ENCODE data around the gene POLDIP2. TPM values are rescaled to one million over a fixed set of nuclear protein-coding genes. Genes with fewer than 3 reads are reported as not detected.

POLDIP2 gene
- total and polyA plus RNA-seq, 10 of the 15 experiments (the other 5 are each of a cell fraction or from before 2014, with no cell fraction given): 22.8 to 196 (median 121) TPM

- FAIRE-seq (no peak), ATAC-seq (no peak), DNase-seq (ENCODE audit: low read depth, low spot score) (no peak)
- H3K4me2 ChIP-seq (ENCODE audit: control insufficient read depth, insufficient read depth): peak overlapping the region; percentile 80
- ChIA-PET CTCF (interaction anchor here (0.5 to 4.0 kb wide), 4 partner anchors 11 to 599 kb away, joined by 3 to 19 read pairs (median 4); no protein-coding TSS in a partner anchor), POLR2A (interaction anchor here (0.6 to 1.1 kb wide), 2 partner anchors 23 to 99 kb away, joined by 3 to 5 read pairs; no protein-coding TSS in a partner anchor), RAD21 (ENCODE audit: unreplicated experiment) (no interaction called here), SMC1A (ENCODE audit: uncharacterized antibody, unreplicated experiment) (interaction anchor here (1.2 kb wide), 1 partner anchor 12 kb away, joined by 3 read pairs; no protein-coding TSS in a partner anchor)
- H3K4me3 ChIP-seq: peak overlapping the region; percentile 75
- peak overlapping the region; percentile 72 for H3K9ac ChIP-seq (ENCODE audit: control insufficient read depth, insufficient read depth, low read length)
- H3K27me3 ChIP-seq (replicated peaks in 1 of 2; ENCODE audit: control insufficient read depth in 2 of 2, insufficient read depth in 2 of 2, low read length in 1 of 2): no peaks in the 10 kb centered on the region
- no peaks in the 10 kb centered on the region for H3K79me2 ChIP-seq (ENCODE audit: control insufficient read depth, insufficient read depth, low read length)
- 85% methylated on average over 33 of the region's 33 CpGs for WGBS (ENCODE audit: insufficient coverage, insufficient replicate concordance, low lambda C conversion rate, missing lambda C conversion rate)
- BruUV-seq (replicated peaks): no TSS peak
- no peaks in the 10 kb centered on the region for H4K20me1 ChIP-seq (ENCODE audit: control insufficient read depth, insufficient read depth)
- in situ Hi-C loops (cut with MboI) (no loop called here), intact Hi-C loops (cut with micrococcal nuclease; ENCODE audit: unreplicated experiment) (no loop called here)
- no peaks in the 10 kb centered on the region for H3K36me3 ChIP-seq (ENCODE audit: control insufficient read depth in 2 of 2, insufficient read depth in 2 of 2, low read length in 1 of 2)
- H3K27ac ChIP-seq (ENCODE audit: control insufficient read depth, insufficient read depth): 0 out of 2 replicates have a peak overlapping the region, but pooled peaks have one; percentile 37
- H3K9me3 ChIP-seq (replicated peaks; ENCODE audit: control insufficient read depth, insufficient read depth, low read length): no peaks in the 10 kb centered on the region
- H2AFZ ChIP-seq (ENCODE audit: control insufficient read depth, low read depth, low read length): peak overlapping the region; percentile 87
- H3K4me1 ChIP-seq (ENCODE audit: control insufficient read depth, insufficient read depth, low read length): peaks cover 3% of the 10 kb centered on the region
- TF ChIP-seq PAX5 (IDR thresholded peaks at IDR 0.05; ENCODE audit: borderline replicate concordance, low read depth, low read length): no peak
- no peak for TF ChIP-seq GATAD2B (conservative IDR thresholded peaks at IDR 0.05; ENCODE audit: low read depth)
- no peak for TF ChIP-seq IRF5 (IDR thresholded peaks at IDR 0.05; ENCODE audit: borderline replicate concordance)
- TF ChIP-seq, protein P1, sequence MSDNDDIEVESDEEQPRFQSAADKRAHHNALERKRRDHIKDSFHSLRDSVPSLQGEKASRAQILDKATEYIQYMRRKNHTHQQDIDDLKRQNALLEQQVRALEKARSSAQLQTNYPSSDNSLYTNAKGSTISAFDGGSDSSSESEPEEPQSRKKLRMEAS (IDR thresholded peaks at IDR 0.05; ENCODE audit: low read depth, low read length): no peak
- TF ChIP-seq, protein P2, sequence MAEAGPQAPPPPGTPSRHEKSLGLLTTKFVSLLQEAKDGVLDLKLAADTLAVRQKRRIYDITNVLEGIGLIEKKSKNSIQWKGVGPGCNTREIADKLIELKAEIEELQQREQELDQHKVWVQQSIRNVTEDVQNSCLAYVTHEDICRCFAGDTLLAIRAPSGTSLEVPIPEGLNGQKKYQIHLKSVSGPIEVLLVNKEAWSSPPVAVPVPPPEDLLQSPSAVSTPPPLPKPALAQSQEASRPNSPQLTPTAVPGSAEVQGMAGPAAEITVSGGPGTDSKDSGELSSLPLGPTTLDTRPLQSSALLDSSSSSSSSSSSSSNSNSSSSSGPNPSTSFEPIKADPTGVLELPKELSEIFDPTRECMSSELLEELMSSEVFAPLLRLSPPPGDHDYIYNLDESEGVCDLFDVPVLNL (IDR thresholded peaks at IDR 0.05; ENCODE audit: low read depth, low read length): no peak
- TF ChIP-seq CHD2 (IDR thresholded peaks at IDR 0.05; ENCODE audit: borderline replicate concordance, low read depth, low read length): no peak
- TF ChIP-seq FOS (IDR thresholded peaks at IDR 0.05; ENCODE audit: borderline replicate concordance, extremely low read depth, insufficient read length): no peak
- TF ChIP-seq, protein P3, sequence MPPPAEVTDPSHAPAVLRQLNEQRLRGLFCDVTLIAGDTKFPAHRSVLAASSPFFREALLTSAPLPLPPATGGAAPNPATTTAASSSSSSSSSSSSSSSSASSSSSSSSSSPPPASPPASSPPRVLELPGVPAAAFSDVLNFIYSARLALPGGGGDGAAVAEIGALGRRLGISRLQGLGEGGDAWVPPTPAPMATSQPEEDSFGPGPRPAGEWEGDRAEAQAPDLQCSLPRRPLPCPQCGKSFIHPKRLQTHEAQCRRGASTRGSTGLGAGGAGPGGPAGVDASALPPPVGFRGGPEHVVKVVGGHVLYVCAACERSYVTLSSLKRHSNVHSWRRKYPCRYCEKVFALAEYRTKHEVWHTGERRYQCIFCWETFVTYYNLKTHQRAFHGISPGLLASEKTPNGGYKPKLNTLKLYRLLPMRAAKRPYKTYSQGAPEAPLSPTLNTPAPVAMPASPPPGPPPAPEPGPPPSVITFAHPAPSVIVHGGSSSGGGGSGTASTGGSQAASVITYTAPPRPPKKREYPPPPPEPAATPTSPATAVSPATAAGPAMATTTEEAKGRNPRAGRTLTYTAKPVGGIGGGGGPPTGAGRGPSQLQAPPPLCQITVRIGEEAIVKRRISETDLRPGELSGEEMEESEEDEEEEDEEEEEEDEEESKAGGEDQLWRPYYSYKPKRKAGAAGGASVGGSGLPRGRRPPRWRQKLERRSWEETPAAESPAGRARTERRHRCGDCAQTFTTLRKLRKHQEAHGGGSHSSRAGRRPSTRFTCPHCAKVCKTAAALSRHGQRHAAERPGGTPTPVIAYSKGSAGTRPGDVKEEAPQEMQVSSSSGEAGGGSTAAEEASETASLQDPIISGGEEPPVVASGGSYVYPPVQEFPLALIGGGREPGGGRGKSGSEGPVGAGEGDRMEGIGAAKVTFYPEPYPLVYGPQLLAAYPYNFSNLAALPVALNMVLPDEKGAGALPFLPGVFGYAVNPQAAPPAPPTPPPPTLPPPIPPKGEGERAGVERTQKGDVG (CRISPR knock-in tag; IDR thresholded peaks at IDR 0.05): no peak
Measured at GRCh38 chr17:28404812-28405570, 47.7 kb upstream of the POLDIP2 start.

Data from GM12878 (cell line).